ENCODE measurements around the gene TRIM56.
"Not testable (repeated sequence)": the region's sequence is repeated elsewhere in the genome, so short reads cannot be mapped to it uniquely, and the experiment has no call there.

Gene TRIM56

DNA sequence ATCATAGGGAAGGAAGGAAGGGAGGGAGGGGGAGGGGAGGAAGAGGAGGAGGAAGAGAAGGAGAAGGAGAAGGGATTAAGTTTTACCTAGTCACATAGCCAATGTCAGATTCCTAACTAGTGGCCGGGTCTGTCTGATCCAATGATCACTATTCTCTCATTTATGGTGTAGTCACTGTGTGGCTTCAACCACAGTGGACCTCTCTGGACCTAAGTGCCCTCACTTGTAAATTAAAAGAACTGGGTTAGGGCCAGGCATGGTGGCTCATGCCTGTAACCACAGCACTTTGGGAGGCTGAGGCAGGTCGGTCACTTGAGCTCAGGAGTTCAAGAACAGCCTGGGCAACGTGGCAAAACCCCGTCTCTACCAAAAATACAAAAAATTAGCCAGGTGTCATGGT is 35.0 kb downstream of the TRIM56 start:
- Histone ChIP-seq H2AFZ (ENCODE audit: low read depth, low read length, severe bottlenecking) (no peak overlapping the region), H3K9me3 (ENCODE audit: insufficient read depth, low read length) (no peaks in the 10 kb centered on the region), H4K20me1 (ENCODE audit: low read depth, low read length) (no peaks in the 10 kb centered on the region), H3F3A (ENCODE audit: insufficient read depth) (no peaks in the 10 kb centered on the region), H3K79me2 (ENCODE audit: insufficient read depth, low read length) (no peaks in the 10 kb centered on the region), H3K9ac (ENCODE audit: low read length) (no peak overlapping the region), H3K9me2 (replicated peaks; ENCODE audit: insufficient read depth, low read length) (no peaks in the 10 kb centered on the region), H3K36me3 (ENCODE audit: low read length) (no peaks in the 10 kb centered on the region), H3K27me3 (ENCODE audit: low read length) (no peaks in the 10 kb centered on the region), H3K27ac (ENCODE audit: low read depth, low read length) (no peak overlapping the region), H3K4me2 (ENCODE audit: low read depth, low read length, poor library complexity, severe bottlenecking) (no peak overlapping the region), H3K4me3 (ENCODE audit: insufficient read depth, low read length, poor library complexity, severe bottlenecking) (no peak overlapping the region)
- TF ChIP-seq EZH2phosphoT487 (conservative IDR thresholded peaks at IDR 0.05; ENCODE audit: low read length), result no peak
- TF ChIP-seq, protein P1, sequence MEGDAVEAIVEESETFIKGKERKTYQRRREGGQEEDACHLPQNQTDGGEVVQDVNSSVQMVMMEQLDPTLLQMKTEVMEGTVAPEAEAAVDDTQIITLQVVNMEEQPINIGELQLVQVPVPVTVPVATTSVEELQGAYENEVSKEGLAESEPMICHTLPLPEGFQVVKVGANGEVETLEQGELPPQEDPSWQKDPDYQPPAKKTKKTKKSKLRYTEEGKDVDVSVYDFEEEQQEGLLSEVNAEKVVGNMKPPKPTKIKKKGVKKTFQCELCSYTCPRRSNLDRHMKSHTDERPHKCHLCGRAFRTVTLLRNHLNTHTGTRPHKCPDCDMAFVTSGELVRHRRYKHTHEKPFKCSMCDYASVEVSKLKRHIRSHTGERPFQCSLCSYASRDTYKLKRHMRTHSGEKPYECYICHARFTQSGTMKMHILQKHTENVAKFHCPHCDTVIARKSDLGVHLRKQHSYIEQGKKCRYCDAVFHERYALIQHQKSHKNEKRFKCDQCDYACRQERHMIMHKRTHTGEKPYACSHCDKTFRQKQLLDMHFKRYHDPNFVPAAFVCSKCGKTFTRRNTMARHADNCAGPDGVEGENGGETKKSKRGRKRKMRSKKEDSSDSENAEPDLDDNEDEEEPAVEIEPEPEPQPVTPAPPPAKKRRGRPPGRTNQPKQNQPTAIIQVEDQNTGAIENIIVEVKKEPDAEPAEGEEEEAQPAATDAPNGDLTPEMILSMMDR (IDR thresholded peaks at IDR 0.05; ENCODE audit: insufficient read depth, low read length, poor library complexity, severe bottlenecking), result no peak

DNA sequence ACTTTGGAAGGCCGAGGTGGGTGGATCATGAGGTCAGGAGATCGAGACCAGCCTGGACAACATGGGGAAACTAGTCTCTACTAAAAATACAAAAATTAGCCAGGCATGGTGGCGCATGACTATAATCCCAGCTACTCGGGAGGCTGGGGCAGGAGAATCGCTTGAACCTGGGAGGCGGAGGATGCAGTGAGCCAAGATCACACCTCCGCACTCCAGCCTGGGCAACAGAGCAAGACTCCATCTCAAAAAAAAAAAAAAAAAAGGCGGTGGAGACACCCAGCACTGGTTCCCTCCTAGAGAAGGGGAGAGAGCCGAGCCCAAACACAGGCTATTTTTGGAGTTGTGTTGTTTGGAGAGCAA is 36.3 kb downstream of the TRIM56 start:
- H4K20me1 ChIP-seq (ENCODE audit: low read depth, low read length); H3K36me3 ChIP-seq (ENCODE audit: low read length); H3K9me2 ChIP-seq (replicated peaks; ENCODE audit: insufficient read depth, low read length); H3K4me3 ChIP-seq (ENCODE audit: insufficient read depth, low read length, poor library complexity, severe bottlenecking); H3K79me2 ChIP-seq (ENCODE audit: insufficient read depth, low read length); H3K27ac ChIP-seq (ENCODE audit: low read depth, low read length); H2AFZ ChIP-seq (ENCODE audit: low read depth, low read length, severe bottlenecking); H3K4me2 ChIP-seq (ENCODE audit: low read depth, low read length, poor library complexity, severe bottlenecking); H3F3A ChIP-seq (ENCODE audit: insufficient read depth); H3K9ac ChIP-seq (ENCODE audit: low read length); H3K9me3 ChIP-seq (ENCODE audit: insufficient read depth, low read length); H3K27me3 ChIP-seq (ENCODE audit: low read length): not testable (repeated sequence)

DNA sequence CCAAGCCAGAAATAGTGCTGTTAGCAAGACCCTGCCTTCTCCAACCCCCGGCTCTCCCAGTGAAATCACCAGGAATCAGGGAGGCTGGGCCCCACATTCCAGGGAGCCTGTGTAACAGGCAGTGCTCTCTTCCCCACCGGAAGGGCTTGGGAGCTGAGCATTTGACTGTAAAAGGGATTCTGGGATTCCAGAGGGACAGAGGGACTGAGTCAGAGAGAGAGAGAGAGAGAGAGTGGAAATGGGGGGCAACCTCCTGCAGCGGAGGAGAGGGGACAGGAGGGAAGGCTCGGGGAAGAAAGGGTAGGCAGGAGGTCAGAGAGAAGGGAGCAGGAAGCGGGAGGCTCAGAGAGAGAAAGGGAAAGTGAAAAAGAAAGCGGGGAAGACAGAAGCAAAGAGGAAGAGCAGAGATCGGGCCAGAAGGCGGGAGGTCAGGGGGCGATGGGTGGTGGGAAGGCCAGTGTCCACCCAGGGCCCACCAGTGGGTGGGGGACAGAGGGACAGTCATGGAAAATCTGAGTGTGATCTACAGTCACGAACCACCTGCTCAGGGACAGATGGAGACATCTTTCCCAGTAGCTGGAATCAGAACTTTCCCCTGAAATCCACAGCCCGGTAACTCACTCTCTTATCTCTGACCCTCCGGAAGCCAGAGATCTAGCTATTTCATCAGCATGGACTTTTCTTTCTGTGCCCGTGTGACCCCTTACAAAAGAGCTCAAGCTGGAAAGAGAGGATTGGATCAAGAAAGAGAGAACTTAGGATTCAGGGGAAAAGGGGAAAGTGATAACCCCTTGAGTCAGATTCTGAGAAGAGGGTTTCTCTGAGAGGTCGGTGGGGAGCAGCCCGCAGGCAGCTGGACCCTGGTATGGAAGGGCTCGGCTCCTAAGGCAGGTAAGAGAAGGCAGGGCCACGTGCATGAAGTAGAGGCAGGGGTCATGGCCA is 37.0 kb downstream of the TRIM56 start:
- Histone ChIP-seq H3F3A (ENCODE audit: insufficient read depth) (no peaks in the 10 kb centered on the region), H3K4me3 (ENCODE audit: insufficient read depth, low read length, poor library complexity, severe bottlenecking) (no peak overlapping the region), H2AFZ (ENCODE audit: low read depth, low read length, severe bottlenecking) (no peak overlapping the region), H3K27me3 (ENCODE audit: low read length) (no peaks in the 10 kb centered on the region), H3K36me3 (ENCODE audit: low read length) (no peaks in the 10 kb centered on the region), H3K9me2 (replicated peaks; ENCODE audit: insufficient read depth, low read length) (no peaks in the 10 kb centered on the region), H4K20me1 (ENCODE audit: low read depth, low read length) (no peaks in the 10 kb centered on the region), H3K9me3 (ENCODE audit: insufficient read depth, low read length) (no peaks in the 10 kb centered on the region), H3K27ac (ENCODE audit: low read depth, low read length) (no peak overlapping the region), H3K79me2 (ENCODE audit: insufficient read depth, low read length) (no peaks in the 10 kb centered on the region), H3K9ac (ENCODE audit: low read length) (no peak overlapping the region), H3K4me2 (ENCODE audit: low read depth, low read length, poor library complexity, severe bottlenecking) (no peak overlapping the region)
- TF ChIP-seq, protein P1 (IDR thresholded peaks at IDR 0.05; ENCODE audit: insufficient read depth, low read length, poor library complexity, severe bottlenecking), result no peak

DNA sequence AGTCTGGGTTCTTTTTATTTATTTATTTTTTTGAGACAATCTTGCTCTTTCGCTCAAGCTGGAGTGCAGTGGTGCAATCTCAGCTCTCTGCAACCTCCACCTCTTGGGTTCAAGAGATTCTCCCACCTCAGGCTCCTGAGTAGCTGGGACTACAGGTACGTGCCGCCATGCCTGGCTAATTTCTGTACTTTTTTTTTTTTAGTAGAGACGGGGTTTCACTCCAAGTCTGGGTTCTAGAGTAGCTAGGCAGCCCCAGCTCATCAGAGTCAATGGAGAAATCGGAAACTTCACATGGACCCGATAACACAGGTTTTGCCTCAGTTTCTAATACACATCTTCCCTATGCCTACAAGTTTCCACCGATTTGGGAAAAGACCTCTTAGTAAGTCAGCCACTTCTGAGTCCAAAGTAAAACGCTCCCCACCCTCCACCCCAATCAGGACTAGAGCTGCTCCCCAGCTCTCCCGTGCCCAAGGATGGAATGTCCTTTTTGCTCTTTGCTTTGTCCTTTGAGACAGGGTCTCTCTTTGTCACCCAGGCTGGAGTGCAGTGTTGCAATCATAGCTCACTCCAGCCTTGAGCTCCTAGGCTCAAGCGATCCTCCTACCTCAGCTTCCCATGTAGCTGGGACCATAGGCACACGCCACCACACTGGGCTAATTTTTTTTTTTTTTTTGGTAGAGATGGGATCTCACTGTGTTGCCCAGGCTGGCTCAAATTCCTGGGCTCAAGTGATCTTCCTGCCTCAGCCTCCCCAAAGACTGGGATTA is 37.8 kb downstream of the TRIM56 start:
- H3K4me2 ChIP-seq (ENCODE audit: low read depth, low read length, poor library complexity, severe bottlenecking), result no peak overlapping the region
- no peak overlapping the region for H3K9ac ChIP-seq (ENCODE audit: low read length)
- no peaks in the 10 kb centered on the region for H3K27me3 ChIP-seq (ENCODE audit: low read length)
- H3K36me3 ChIP-seq (ENCODE audit: low read length), result no peaks in the 10 kb centered on the region
- H3K9me2 ChIP-seq (replicated peaks; ENCODE audit: insufficient read depth, low read length), result no peaks in the 10 kb centered on the region
- TF ChIP-seq EZH2phosphoT487 (conservative IDR thresholded peaks at IDR 0.05; ENCODE audit: low read length), result no peak
- TF ChIP-seq, protein P1 (IDR thresholded peaks at IDR 0.05; ENCODE audit: insufficient read depth, low read length, poor library complexity, severe bottlenecking), result no peak
- no peaks in the 10 kb centered on the region for H3K9me3 ChIP-seq (ENCODE audit: insufficient read depth, low read length)
- no peak overlapping the region for H3K4me3 ChIP-seq (ENCODE audit: insufficient read depth, low read length, poor library complexity, severe bottlenecking)
- H4K20me1 ChIP-seq (ENCODE audit: low read depth, low read length), result no peaks in the 10 kb centered on the region
- no peak overlapping the region for H3K27ac ChIP-seq (ENCODE audit: low read depth, low read length)
- H2AFZ ChIP-seq (ENCODE audit: low read depth, low read length, severe bottlenecking), result no peak overlapping the region
- no peaks in the 10 kb centered on the region for H3F3A ChIP-seq (ENCODE audit: insufficient read depth)
- H3K79me2 ChIP-seq (ENCODE audit: insufficient read depth, low read length), result no peaks in the 10 kb centered on the region

All from SU-DHL-6 (cell line).